NCI-H128 (cell line): ENCODE results near the gene ATP4B.
A peak's percentile ranks its signal among the peaks of the same experiment; 100 is the strongest.
"Not testable (repeated sequence)": the region's sequence is repeated elsewhere in the genome, so short reads cannot be mapped to it uniquely, and the experiment has no call there.

Source experiments
- DNase-seq: peaks from one replicate; lab custom pipeline; 2025; ENCODE audit not compliant: unreplicated experiment; lab: John Stamatoyannopoulos, UW

Gene ATP4B

DNA sequence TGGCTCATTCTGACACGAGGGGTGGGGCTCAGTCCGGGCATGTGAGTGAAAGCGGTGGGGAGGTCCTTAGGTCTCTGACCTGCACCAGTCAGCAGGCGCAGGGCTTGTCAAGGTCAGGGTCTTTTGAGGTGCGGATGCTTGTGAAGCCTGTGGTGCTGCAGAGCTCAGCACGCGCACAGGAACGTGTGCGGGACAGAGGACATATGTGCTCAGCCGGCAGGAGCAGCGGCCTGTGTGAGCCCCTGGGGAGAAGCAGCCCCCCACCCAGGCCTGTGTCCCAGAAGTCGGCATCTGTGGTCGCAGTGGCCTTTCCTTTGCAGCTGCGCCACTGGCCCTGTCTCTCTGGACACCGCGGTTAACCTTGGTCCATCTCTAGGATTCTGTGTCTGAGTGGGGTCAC lies 30.9 kb downstream of the ATP4B start:
- DNase-seq: no peak

- no peak for DNase-seq
Observed at GRCh38 chr13:113625965-113626721, 31.9 kb downstream of the ATP4B start.

DNA sequence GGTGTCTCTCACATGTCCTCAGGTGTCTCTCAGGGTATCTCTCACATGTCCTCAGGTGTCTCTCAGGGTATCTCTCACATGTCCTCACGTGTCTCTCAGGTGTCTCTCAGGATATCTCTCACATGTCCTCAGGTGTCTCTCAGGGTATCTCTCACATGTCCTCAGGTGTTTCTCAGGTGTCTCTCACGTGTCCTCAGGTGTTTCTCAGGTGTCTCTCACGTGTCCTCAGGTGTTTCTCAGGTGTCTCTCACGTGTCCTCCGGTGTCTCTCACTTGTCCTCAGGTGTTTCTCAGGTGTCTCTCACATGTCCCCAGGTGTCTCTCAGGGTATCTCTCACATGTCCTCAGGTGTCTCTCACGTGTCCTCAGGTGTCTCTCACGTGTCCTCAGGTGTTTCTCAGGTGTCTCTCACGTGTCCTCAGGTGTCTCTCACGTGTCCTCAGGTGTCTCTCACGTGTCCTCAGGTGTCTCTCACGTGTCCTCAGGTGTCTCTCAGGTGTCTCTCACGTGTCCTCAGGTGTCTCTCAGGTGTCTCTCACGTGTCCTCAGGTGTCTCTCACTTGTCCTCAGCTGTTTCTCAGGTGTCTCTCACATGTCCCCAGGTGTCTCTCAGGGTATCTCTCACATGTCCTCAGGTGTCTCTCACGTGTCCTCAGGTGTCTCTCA lies 33.2 kb downstream of the ATP4B start:
- DNase-seq: not testable (repeated sequence)

- no peak for DNase-seq
Observed at GRCh38 chr13:113624235-113624587, 33.8 kb downstream of the ATP4B start.

GRCh38 chr13:113623491-113624234 lies 34.3 kb downstream of the ATP4B start:
- no peak for DNase-seq

DNA sequence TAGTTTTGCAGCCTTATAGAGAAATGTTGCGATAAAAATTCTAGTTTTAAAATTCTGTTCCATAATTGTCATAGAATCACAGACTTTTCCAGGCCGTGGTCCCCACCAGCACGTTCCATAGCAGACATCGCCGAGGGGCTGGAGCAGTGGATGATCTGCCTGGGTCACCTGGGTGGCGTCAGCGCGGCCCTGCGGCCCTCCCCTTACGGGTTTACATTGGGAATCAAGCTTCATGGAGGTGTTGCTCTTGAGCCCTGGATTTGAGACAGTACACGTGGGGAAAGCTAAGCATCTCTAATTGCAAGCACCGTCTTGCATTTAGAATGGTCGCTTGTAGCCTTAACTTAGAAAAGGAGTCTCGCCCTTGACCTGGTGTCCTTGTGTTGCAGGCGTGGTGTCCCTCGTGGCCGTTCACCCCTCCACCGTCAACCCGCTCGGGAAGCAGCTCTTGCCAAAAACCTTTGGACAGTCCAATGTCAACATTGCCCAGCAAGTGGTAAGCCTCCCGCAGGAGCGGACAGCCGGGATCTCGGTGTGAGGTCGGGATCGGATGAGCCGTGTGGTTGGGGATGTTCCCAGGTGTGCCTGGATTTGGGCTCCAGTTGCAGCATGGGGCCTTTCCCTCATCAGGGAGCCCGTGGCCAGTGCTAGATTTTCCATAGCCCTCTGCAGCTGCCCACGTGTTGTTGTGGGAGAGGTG lies 35.1 kb downstream of the ATP4B start:
- DNase-seq: no peak

DNA sequence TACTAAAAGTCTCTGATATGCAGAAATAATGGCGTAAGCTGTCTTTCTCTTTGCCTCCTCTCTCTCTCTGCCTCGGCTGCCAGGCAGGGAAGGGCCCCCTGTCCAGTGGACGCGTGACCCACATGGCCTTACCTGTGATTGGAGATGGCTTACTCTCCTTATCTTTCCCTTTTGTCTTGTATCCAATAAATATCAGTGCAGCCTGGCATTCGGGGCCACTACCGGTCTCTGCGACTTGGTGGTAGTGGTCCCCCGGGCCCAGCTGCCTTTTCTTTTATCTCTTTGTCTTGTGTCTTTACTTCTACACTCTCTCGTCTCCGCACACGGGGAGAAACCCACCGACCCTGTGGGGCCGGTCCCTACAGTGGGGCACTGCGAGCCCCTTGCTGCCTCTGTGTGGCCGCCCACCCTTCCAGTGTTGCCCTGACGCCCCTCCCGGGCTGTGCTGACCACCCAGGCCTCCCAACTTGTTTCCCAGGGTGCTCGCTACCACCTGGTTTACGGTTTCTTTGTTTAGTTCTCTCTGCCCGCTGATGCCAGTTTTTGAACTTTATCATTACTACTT lies 35.9 kb downstream of the ATP4B start:
- not testable (repeated sequence) for DNase-seq

DNA sequence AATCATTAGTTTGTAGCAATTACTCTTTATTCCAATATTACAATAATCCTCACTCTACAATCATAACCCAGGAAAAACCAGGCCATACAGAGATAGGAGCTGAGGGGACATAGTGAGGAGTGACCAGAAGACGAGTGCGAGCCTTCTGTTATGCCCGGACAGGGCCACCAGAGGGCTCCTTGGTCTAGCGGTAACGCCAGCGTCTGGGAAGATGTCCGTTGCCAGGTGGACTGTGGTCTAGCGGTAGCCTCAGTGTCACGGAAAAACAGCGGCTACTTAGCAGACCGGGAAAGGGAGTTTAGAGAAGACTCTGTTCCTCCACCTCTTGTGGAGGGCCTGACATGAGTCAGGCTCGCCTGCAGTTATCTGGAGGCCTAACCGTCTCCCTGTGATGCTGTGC lies 36.5 kb downstream of the ATP4B start:
- DNase-seq: not testable (repeated sequence)

DNA sequence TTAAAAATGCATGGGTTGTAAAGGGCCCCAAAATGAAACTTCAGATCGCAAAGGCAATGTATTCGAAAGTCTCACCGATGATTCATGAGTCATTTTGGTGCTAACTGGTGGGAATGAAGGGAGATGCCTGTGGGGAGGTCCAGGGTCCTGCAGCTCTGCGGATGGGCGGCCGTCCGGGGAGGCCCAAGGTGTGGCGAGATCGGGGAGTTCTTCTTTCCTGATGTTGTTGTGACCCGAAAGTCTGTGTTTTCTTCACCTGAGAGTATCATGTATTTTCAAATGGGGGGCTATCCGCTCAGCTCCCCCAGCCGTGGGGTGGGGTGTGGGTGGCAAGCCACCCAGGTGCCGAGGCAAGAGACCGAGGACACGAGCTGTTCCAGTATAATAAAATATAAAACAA lies 37.0 kb downstream of the ATP4B start:
- DNase-seq: no peak

DNA sequence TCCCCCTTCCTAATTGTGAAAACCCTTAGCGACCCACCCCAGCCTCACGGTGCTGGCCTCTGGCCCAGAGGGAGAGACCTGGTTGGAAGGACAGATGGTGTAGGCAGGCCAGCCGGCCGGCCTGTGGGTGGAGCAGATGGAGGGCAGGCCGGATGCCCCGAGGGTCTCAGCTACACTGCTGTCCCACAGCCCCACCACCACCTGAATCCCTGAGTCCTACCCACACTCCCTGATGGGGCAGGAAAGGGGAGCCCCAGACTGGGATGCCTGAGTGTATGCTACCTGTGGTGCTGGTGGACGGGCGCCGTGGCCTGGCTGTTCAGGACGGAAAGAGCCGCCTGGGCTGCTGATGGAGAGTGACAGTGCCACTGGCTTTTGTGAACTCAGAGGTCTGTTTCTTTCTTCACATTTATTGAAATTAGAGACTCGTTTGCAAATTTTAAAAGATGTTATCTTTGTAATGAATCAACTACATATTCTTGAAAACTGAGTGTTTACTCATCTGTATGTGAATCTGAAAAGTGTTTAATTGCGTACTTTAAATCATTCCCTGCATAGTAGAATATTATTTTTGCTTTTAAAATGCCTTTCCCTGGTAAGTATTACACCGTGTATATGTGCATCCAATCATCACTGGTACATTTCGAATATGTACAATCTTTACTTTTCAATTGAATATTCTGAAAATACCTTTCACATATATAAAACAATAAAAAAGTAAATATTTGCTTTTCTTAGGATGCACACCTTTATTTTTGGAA lies 37.8 kb downstream of the ATP4B start:
- no peak for DNase-seq

DNA sequence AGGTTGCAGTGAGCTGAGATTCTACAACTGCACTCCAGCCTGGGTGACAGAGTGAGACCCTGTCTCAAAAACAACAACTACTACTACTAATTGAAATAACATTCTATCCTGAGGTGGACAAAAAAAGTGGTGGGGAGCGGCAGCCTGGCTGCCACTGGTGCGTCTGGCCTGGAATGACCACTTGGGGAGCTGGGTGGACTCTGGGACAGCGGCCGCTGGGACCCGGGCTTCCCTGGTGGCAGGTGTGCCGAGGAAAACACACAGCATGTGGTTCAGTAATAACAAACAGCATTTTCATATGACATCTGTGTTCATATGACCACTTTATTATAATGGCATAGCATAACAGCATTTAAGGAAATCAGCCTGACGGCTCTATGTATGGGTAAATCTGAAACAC lies 39.5 kb downstream of the ATP4B start:
- DNase-seq: no peak

GRCh38 chr13:113617961-113618360 lies 40.0 kb downstream of the ATP4B start:
- no peak for DNase-seq

DNA sequence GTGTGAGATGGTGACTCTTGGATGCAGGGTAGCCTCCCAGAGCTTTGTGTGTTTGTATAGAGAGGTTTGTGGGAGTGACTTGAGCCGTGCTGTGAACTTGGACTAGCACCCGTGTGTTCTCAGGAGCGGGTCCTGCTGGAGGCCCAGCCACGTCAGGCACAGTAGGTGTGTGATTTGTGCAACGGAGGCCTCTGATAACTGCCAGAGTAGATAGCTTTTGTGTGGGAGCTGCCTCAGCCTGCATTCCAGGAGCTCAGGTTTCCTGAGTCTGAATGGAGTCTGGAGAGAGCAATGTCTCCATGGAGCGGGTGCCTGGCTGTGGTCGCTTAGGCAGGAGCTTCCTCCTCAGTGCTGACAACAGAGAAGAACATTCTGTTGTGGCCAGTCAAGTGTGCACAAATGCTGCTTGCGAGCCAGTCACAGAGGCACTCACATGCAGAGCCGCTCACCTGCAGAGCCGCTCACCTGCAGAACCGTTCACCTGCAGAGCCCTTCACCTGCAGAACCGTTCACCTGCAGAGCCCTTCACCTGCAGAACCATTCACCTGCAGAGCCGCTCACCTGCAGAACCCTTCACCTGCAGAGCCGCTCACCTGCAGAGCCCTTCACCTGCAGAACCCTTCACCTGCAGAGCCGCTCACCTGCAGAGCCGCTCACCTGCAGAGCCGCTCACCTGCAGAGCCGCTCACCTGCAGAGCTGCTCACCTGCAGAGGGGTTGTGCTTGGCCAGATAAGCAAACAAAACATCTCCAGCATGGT lies 40.8 kb downstream of the ATP4B start:
- DNase-seq: peak; percentile 63

DNA sequence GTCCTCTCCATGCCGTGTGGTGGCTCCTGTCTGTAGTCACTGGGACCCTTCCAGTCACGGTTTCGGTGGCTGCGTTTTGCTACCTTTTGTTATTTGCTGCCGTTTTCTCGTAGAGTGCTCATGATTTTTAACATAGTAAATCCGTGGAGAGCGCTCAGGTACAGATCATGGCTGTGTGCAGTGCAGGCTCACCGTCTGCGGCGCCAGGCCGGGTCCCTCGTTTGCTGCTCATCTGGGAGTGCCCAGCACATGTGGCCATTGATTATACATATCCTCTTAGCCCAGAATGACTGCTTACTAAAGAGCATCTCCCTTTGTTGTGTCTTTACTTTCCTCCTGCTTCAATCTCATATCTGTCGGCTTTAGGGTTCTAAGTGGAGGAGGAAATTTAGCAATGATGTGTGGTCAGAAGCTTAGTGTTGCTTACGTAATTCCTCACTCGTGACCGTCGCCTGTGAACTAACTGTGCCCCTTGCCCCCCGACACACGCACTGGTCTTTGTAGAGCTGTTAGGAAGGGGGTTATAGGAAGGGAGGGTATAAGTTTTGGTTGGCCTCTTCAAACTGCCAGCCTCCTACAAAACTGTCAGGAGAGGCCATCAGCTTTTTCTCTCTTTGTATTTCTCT lies 41.6 kb downstream of the ATP4B start:
- no peak for DNase-seq

GRCh38 chr13:113613789-113614379 lies 44.1 kb downstream of the ATP4B start:
- DNase-seq: no peak

GRCh38 chr13:113612607-113613006 lies 45.4 kb downstream of the ATP4B start:
- no peak for DNase-seq

DNA sequence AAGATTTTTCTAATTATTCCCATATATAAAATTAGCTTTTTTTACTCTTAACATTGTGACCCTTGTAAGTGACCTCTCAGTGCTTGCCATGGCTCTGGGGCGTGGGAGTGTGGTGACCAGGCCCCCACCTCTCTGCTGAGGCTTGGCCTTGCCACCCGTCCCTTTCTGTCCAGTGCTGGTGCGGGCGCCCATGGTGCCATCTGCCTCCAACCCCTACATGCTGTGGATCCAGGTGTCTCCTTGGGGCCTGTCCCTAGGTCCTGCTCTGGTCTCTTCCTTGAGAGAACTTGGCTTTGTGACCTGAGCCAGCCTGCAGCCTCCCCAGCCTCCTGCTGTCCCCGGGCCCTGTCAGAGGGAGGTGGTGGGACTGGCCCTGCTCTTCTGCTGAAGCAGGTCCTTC lies 46.0 kb downstream of the ATP4B start:
- DNase-seq: no peak

GRCh38 chr13:113610266-113610665 lies 47.7 kb downstream of the ATP4B start:
- no peak for DNase-seq

DNA sequence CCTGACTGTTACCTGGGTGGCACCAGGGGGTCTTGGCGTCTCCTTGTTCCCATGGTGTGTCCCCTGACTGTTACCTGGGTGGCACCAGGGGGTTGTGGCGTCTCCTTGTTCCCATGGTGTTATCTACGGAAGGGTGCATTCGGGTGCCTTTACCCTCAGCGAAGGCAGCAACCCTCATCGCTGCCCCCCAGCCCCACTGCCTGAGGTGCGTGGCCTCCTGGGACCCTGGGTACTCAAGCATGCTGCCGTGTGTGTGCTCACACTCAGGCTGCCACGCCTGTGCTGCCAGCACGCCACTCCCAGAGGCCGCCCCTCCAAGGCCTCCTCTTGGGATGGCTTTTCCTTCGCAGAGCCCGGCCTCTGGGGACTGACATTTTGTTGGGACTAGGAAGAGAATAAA lies 48.4 kb downstream of the ATP4B start:
- no peak for DNase-seq
